GM12864 (cell line): ENCODE data around the gene KIT.

Experiments
- DNase-seq: peaks from one replicate; pipeline ENCODE4 v3.0.0-alpha.2; 2011; ENCODE audit warnings: low read depth
- H3K4me3 ChIP-seq: 2 replicates; pipeline ENCODE4 v1.5.1; 2011; ENCODE audit warnings: mild to moderate bottlenecking, low read depth, low read length, control low read depth
- TF ChIP-seq, protein P1 (sequence below): IDR thresholded peaks from 2 replicates; pipeline ENCODE4 v1.5.1; 2011; ENCODE audit warnings: low read depth, mild to moderate bottlenecking, moderate library complexity, low read length, control low read depth, inconsistent platforms; ENCODE audit errors: missing control alignments

KIT gene

DNA sequence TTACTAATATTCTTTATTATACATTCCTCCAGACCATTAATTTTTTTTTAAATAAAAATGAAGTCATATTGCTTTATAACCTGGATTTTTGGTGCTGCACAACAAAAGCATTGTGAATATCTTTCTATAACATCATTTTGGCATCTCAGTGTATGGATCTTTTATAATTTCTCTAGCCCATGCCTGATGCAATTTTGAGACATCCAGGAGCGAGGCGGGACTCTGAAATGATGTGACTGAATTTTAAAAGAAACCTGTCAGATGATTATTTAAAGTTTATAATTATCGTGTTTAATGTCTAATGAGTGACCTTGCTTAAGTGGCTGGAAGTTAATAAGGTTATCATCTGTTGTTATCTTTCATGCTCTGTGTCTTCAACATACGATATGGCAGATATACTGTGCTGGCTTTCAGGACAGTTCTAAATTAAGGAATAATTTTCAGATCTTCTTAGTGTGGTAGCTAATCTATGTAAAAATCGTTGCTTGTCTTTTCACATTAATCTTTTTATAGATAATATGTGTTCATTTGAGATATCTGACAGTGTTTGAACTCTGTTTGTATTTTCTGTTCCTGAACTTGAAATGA is 58.8 kb downstream of the KIT start:
- no peak for DNase-seq
- no peak overlapping the region for H3K4me3 ChIP-seq
- TF ChIP-seq, protein P1, sequence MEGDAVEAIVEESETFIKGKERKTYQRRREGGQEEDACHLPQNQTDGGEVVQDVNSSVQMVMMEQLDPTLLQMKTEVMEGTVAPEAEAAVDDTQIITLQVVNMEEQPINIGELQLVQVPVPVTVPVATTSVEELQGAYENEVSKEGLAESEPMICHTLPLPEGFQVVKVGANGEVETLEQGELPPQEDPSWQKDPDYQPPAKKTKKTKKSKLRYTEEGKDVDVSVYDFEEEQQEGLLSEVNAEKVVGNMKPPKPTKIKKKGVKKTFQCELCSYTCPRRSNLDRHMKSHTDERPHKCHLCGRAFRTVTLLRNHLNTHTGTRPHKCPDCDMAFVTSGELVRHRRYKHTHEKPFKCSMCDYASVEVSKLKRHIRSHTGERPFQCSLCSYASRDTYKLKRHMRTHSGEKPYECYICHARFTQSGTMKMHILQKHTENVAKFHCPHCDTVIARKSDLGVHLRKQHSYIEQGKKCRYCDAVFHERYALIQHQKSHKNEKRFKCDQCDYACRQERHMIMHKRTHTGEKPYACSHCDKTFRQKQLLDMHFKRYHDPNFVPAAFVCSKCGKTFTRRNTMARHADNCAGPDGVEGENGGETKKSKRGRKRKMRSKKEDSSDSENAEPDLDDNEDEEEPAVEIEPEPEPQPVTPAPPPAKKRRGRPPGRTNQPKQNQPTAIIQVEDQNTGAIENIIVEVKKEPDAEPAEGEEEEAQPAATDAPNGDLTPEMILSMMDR, result no peak

DNA sequence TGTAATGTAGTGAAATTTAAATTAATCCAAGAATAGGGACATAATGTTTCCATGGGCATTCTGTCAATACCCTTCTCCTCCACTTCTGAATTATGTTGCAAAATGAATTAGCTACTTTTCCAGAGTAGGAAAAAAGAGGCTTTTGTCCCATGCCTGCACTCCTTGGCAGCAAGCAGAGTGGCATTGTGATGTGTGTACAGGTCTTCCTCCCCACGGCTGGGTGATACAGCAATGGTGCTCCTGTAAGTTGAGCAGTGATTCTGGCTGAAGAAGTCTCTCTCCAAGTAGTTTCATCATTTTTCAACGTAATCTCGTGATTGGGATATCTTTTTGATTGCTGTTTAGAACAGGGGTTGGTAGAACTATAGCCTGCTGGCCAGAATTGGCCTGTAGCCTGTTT is 59.9 kb downstream of the KIT start:
- TF ChIP-seq, protein P1, result no peak
- no peak overlapping the region for H3K4me3 ChIP-seq
- no peak for DNase-seq

DNA sequence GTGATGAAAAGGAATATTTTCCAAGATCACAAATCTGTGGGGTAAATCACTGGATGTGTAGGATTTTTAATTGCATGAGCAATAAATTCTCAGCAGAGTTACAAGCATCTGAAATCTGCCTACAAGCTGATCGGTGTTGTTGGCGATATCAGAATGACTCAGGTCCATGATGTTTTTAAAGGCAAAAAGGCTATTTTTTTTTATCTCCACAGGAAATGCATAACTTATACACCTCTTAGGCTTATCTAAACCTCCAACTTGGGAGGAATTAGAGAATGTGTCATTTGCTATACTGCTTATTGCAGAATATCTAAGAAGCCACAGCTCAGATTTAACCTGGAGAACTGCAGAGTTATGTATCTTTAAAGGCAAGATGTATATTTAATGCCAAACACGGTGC is 61.6 kb downstream of the KIT start:
- no peak overlapping the region for H3K4me3 ChIP-seq
- TF ChIP-seq, protein P1, result no peak
- DNase-seq, result no peak

DNA sequence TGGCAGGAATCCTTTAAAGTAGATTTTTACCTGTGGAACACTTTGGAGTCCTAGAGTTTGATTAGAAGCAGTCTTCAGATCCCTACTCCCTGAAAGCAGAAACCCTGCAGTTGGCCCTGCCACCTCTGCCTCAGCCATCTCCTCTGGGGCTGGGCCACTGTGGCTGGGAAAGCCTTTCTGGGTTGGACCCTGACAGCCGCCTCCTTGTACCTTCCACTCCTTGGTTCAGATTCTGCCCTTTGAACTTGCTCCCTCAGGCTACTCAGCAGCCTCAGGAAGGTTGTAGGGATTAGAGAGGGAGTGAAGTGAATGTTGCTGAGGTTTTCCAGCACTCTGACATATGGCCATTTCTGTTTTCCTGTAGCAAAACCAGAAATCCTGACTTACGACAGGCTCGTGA is 65.5 kb downstream of the KIT start:
- TF ChIP-seq, protein P1, result no peak
- H3K4me3 ChIP-seq, result no peak overlapping the region
- no peak for DNase-seq

DNA sequence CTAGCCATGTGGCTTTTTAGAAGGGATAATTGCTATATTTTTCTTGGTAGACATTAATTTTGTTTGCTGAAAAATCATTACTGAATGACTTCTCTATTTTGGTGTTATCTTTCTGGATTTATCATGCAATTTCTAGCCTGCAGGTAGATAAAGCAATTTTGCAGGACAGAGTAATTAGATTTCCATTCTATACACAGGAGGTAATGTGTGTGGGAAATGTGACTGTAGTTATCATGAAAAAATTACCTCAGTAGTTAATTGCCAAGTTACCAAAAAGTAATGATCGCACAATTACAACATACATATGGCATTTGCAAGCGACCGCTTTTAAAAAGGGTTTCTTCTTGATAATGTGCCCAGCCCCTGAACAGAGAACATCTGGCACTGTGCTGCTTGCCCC is 66.1 kb downstream of the KIT start:
- no peak for DNase-seq
- TF ChIP-seq, protein P1, result no peak
- H3K4me3 ChIP-seq, result no peak overlapping the region

DNA sequence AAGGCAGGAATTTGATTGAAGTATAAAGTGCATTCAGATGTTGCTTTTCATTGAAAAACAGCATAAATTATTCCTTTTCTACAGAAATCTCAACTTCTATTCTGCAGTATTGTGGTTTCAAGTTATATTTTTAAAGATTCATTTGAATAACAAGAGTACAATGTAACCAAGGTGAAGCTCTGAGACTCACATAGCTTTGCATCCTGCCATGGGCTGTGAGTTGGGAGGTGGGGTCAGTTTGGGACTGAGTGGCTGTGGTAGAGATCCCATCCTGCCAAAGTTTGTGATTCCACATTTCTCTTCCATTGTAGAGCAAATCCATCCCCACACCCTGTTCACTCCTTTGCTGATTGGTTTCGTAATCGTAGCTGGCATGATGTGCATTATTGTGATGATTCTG is 69.2 kb downstream of the KIT start:
- no peak for DNase-seq
- no peak overlapping the region for H3K4me3 ChIP-seq
- TF ChIP-seq, protein P1, result no peak

DNA sequence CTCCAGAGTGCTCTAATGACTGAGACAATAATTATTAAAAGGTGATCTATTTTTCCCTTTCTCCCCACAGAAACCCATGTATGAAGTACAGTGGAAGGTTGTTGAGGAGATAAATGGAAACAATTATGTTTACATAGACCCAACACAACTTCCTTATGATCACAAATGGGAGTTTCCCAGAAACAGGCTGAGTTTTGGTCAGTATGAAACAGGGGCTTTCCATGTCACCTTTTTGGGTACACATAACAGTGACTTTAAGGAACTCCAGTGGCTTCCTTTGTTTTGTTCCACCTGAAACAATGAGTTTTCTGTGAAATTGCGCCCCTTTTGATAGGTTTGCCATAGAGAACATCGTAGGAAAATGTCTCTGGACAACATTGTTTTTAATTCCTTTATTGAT is 69.6 kb downstream of the KIT start:
- no peak overlapping the region for H3K4me3 ChIP-seq
- TF ChIP-seq, protein P1, result no peak
- no peak for DNase-seq
